GM18520 (cell line): ENCODE data around the gene ATF3.
A peak's percentile ranks its signal among the peaks of the same experiment; 100 is the strongest.

Experiments used
- ATAC-seq: cut with Tn5 transposase; IDR thresholded peaks from one replicate; pipeline ENCODE4 v1.9.1; 2021; ENCODE audit not compliant: unreplicated experiment

The ATF3 gene

DNA sequence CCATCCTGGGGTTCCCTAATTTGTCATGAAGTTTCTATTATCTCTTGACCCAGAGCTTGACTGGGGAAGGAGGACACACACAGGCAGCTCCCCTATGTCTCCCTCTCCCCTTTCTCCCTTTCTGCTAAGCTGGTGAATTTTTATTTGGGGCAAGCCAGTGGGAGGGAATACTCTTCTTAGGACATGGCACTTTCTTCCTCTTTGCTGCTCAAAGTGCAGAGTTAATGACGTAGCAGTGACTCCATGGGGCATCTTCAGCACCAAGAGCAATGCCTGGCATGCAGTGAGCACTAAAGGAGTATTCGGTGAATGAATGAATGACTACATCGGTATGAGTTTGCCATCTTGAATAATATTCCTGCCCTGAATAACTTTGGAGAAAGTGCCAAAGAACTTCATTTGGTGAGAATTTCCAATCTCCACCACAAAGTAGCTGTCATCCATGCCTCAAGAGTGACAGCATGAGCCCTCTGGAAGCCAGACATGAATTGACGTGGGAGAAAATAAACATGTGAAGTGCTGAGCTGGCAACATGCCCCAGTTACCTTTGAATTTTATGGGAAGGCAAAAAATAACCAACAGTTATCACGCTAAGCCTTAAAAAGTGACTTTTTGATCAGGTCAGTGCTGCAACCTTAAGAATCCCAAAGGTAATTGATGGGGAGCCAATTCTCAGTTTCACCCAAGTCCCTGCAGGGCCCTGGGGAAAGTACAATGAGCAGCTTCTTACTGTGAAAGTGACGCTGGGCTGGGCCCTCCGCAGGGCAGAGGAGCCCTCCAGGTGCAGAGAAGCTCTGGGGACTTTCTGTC, 22.1 kb upstream of the ATF3 start:
- ATAC-seq, result peak; percentile 90

- ATAC-seq, result no peak
Observed at GRCh38 chr1:212587016-212587887, 21.3 kb upstream of the ATF3 start.

GRCh38 chr1:212587888-212588510, 20.6 kb upstream of the ATF3 start:
- no peak for ATAC-seq

GRCh38 chr1:212589446-212589845, 19.1 kb upstream of the ATF3 start:
- no peak for ATAC-seq

DNA sequence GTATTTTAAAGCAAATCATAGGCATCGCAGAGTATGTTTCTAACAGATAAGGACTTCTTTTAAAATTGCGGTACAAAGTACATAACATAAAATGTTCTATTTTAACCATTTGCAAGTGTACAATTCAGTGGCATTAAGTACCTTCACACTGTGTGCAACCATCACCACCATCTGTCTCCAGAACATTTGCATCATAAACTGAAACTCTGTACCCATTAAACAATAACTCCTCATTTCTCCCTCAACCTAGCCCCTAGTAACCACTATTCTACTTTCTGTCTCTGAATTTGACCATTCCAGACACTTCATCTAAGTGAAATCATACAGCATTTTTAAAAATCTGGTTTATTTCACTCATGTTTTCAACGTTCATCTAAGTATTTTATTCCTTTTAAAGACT, 16.6 kb upstream of the ATF3 start:
- no peak for ATAC-seq

- ATAC-seq, result no peak
Observed at GRCh38 chr1:212593821-212594251, 14.7 kb upstream of the ATF3 start.

- no peak for ATAC-seq
Observed at GRCh38 chr1:212594640-212595039, 13.9 kb upstream of the ATF3 start.

GRCh38 chr1:212595229-212595628, 13.3 kb upstream of the ATF3 start:
- no peak for ATAC-seq

DNA sequence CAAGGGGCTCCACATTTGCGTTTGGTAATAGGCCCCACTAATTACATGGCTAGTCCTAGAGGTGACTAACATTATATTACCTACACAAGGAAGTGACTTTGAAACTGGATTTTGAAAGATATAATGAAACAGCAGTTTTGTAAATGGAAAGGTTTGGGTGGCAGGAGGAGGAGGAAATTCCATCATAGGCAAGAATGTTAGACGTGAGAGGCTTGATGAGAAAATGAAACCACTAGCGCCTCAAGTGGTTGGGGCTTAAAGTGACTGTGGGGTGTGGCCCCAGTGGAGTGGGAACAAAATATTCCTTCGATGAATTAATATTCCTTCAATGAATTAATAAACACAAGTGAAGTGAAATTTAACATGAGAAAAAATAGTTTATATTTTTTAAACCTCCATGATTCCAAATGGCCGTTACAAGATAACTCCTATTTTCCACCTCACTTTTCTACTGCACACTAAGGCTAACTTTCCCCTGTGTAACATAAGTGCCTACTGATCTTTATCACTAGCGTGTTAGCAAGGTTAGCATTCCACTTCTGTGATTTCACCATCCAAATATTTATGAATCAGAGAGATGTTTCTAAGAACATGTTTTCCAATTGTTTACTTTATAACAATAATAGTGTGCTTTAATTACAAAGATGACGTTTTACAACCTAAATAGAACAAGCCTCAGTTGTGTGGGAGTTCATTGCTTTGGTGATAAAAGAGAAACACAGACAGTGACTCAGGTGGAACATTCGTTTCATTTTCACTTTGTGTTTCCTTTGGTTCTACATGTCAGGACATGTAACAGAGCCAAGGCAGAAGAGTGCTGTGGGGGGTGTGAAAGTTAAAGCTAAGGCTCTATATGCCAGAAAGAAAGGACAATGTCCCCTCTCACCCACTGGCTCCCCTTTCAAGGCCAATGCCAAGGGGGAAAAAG, 12.5 kb upstream of the ATF3 start:
- ATAC-seq, result peak; percentile 93

DNA sequence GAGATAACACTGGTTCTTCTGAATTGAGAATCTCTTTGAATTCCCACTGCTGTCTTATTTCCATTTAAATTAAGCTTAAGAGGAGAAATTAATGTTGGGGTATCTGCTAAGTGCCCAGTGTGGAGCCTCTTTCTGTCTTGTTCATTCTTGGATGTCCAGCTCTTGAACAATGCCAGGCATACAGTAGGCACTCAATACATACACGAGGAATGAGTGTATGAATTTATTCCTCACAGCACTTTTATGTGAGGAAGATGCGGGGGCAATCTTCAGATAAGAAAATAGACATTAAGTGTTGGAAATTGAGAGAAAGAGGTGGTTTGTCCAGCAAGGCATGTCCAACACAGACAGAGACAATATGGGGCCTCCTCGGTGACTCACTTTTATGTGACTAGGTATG, 11.8 kb upstream of the ATF3 start:
- ATAC-seq, result no peak

- ATAC-seq, result no peak
Observed at GRCh38 chr1:212597487-212597886, 11.1 kb upstream of the ATF3 start.

DNA sequence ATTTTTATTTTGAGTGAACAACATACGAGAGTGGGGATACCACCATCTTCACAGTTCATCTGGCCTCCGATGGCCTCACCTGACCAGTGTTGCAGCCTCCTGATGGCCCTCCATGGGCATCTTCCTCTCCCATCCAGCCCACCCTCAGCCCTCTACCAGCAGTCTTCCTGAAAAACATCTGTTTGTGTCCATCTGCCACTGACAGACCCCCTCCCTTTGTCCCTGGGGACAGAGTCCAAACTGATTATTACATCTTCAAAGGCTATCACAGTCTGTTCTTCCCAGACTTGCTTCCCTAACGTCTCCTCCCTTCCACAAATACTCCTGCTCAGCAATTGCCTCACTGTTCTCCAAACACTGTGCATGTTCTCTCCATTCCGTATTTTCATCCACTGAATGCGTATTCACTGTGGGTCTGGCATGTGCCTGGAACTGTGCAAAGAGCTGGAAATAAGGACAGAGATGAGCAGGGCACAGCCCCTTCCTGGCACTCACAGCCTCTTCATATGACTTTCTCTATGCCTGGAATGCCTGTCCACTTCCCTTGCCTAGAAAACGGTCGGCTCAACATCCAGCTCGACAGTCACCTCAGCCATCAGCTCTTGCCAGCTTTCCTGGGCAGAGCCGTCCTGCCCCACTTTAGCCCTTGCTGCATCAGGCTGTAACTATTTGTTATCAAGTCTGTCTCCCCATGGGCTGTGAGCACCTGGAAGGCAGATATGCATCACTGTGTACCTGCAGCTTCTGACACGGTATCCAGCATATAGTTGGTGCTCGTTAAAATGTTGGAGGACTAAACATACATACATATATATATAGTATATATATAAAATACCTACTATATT, 8.3 kb upstream of the ATF3 start:
- no peak for ATAC-seq

GRCh38 chr1:212600980-212601379, 7.6 kb upstream of the ATF3 start:
- ATAC-seq, result no peak

- ATAC-seq, result no peak
Observed at GRCh38 chr1:212601524-212601923, 7.0 kb upstream of the ATF3 start.

GRCh38 chr1:212605441-212606394, 2.8 kb upstream of the ATF3 start:
- no peak for ATAC-seq

GRCh38 chr1:212606395-212607205, 2.0 kb upstream of the ATF3 start:
- no peak for ATAC-seq

DNA sequence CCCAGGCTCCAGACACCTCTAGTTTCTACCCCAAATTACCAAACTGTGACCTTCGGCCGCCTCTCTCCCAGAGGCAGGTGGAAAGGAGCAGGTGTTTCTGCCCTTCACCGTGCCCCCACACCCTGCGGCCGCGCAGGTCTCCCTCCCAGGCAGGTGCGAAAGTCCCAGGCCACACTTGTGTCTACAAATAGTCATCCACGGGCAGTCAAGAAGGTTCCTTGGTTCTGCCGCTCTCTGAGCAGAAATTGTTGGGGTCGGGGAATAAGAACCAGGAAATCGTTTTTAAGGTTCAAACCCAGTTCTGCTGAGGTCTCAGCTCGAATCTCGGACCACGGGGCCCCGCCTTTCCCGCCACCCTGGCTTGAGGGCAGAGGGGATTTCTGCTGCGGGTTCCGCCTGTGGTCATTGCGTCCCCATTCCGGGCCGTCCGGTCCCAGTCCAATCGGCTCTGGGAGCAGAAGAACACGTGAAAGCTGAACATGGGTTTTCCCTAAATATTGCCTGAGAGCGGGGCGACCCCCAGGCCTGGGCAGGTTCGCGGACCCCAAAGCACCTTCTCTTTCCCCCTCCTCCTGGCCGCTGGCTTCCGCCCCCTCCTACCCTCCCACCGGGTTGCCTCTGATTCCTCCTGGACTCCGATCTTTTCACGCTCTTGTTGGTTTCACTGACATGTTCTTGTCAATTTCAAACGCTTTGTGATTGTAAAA, 1.2 kb upstream of the ATF3 start:
- ATAC-seq, result no peak
